ENCODE measurements around the gene LGR5.
"Not testable (repeated sequence)": the region's sequence is repeated elsewhere in the genome, so short reads cannot be mapped to it uniquely, and the experiment has no call there.

The LGR5 gene

GRCh38 chr12:71536279-71536938 is 96.8 kb downstream of the LGR5 start:
- Histone ChIP-seq H3K4me3 (ENCODE audit: low read length) (no peak overlapping the region), H3K9ac (ENCODE audit: low read length) (no peak overlapping the region), H3K36me3 (ENCODE audit: control insufficient read depth, low read depth, low read length) (no peaks in the 10 kb centered on the region), H3K27me3 (ENCODE audit: control insufficient read depth, insufficient read depth, low read length) (no peaks in the 10 kb centered on the region), H3K9me3 (ENCODE audit: control insufficient read depth, low read depth, low read length) (no peaks in the 10 kb centered on the region), H3K4me1 (ENCODE audit: control insufficient read depth, low read depth, low read length) (no peaks in the 10 kb centered on the region), H3K27ac (ENCODE audit: low read length) (no peak overlapping the region)

- H3K4me3 ChIP-seq (ENCODE audit: low read length) = no peak overlapping the region
- no peak overlapping the region for H3K9ac ChIP-seq (ENCODE audit: low read length)
- no peaks in the 10 kb centered on the region for H3K36me3 ChIP-seq (ENCODE audit: control insufficient read depth, low read depth, low read length)
- no peaks in the 10 kb centered on the region for H3K27me3 ChIP-seq (ENCODE audit: control insufficient read depth, insufficient read depth, low read length)
- H3K9me3 ChIP-seq (ENCODE audit: control insufficient read depth, low read depth, low read length) = no peaks in the 10 kb centered on the region
- H3K4me1 ChIP-seq (ENCODE audit: control insufficient read depth, low read depth, low read length) = no peaks in the 10 kb centered on the region
- H3K27ac ChIP-seq (ENCODE audit: low read length) = no peak overlapping the region
Observed at GRCh38 chr12:71536939-71537622, 97.5 kb downstream of the LGR5 start.

- H3K4me3 ChIP-seq (ENCODE audit: low read length) = no peak overlapping the region
- no peaks in the 10 kb centered on the region for H3K27me3 ChIP-seq (ENCODE audit: control insufficient read depth, insufficient read depth, low read length)
- no peaks in the 10 kb centered on the region for H3K9me3 ChIP-seq (ENCODE audit: control insufficient read depth, low read depth, low read length)
- no peaks in the 10 kb centered on the region for H3K4me1 ChIP-seq (ENCODE audit: control insufficient read depth, low read depth, low read length)
- no peaks in the 10 kb centered on the region for H3K36me3 ChIP-seq (ENCODE audit: control insufficient read depth, low read depth, low read length)
- no peak overlapping the region for H3K27ac ChIP-seq (ENCODE audit: low read length)
- no peak overlapping the region for H3K9ac ChIP-seq (ENCODE audit: low read length)
Observed at GRCh38 chr12:71538807-71539206, 99.2 kb downstream of the LGR5 start.

- Histone ChIP-seq H3K27ac (ENCODE audit: low read length) (no peak overlapping the region), H3K27me3 (ENCODE audit: control insufficient read depth, insufficient read depth, low read length) (no peaks in the 10 kb centered on the region), H3K9me3 (ENCODE audit: control insufficient read depth, low read depth, low read length) (no peaks in the 10 kb centered on the region), H3K4me3 (ENCODE audit: low read length) (no peak overlapping the region), H3K36me3 (ENCODE audit: control insufficient read depth, low read depth, low read length) (no peaks in the 10 kb centered on the region), H3K9ac (ENCODE audit: low read length) (no peak overlapping the region), H3K4me1 (ENCODE audit: control insufficient read depth, low read depth, low read length) (no peaks in the 10 kb centered on the region)
Observed at GRCh38 chr12:71541583-71541982, 102.0 kb downstream of the LGR5 start.

- no peak overlapping the region for H3K4me3 ChIP-seq (ENCODE audit: low read length)
- no peak overlapping the region for H3K9ac ChIP-seq (ENCODE audit: low read length)
- H3K27me3 ChIP-seq (ENCODE audit: control insufficient read depth, insufficient read depth, low read length) = no peaks in the 10 kb centered on the region
- H3K27ac ChIP-seq (ENCODE audit: low read length) = no peak overlapping the region
- H3K9me3 ChIP-seq (ENCODE audit: control insufficient read depth, low read depth, low read length) = no peaks in the 10 kb centered on the region
- no peaks in the 10 kb centered on the region for H3K4me1 ChIP-seq (ENCODE audit: control insufficient read depth, low read depth, low read length)
- no peaks in the 10 kb centered on the region for H3K36me3 ChIP-seq (ENCODE audit: control insufficient read depth, low read depth, low read length)
Observed at GRCh38 chr12:71546322-71546861, 106.8 kb downstream of the LGR5 start.

- no peaks in the 10 kb centered on the region for H3K27me3 ChIP-seq (ENCODE audit: control insufficient read depth, insufficient read depth, low read length)
- H3K9me3 ChIP-seq (ENCODE audit: control insufficient read depth, low read depth, low read length) = no peaks in the 10 kb centered on the region
- H3K27ac ChIP-seq (ENCODE audit: low read length) = no peak overlapping the region
- H3K4me1 ChIP-seq (ENCODE audit: control insufficient read depth, low read depth, low read length) = no peaks in the 10 kb centered on the region
- no peak overlapping the region for H3K9ac ChIP-seq (ENCODE audit: low read length)
- no peak overlapping the region for H3K4me3 ChIP-seq (ENCODE audit: low read length)
- no peaks in the 10 kb centered on the region for H3K36me3 ChIP-seq (ENCODE audit: control insufficient read depth, low read depth, low read length)
Observed at GRCh38 chr12:71548893-71549292, 109.3 kb downstream of the LGR5 start.

- Histone ChIP-seq H3K36me3 (ENCODE audit: control insufficient read depth, low read depth, low read length) (no peaks in the 10 kb centered on the region), H3K4me1 (ENCODE audit: control insufficient read depth, low read depth, low read length) (peaks cover 3% of the 10 kb centered on the region), H3K4me3 (ENCODE audit: low read length) (no peak overlapping the region), H3K27me3 (ENCODE audit: control insufficient read depth, insufficient read depth, low read length) (no peaks in the 10 kb centered on the region), H3K27ac (ENCODE audit: low read length) (no peak overlapping the region), H3K9ac (ENCODE audit: low read length) (no peak overlapping the region), H3K9me3 (ENCODE audit: control insufficient read depth, low read depth, low read length) (no peaks in the 10 kb centered on the region)
Observed at GRCh38 chr12:71551529-71551928, 111.9 kb downstream of the LGR5 start.

GRCh38 chr12:71552728-71553501 is 113.3 kb downstream of the LGR5 start:
- H3K4me3 ChIP-seq (ENCODE audit: low read length) = no peak overlapping the region
- H3K27ac ChIP-seq (ENCODE audit: low read length) = no peak overlapping the region
- H3K9me3 ChIP-seq (ENCODE audit: control insufficient read depth, low read depth, low read length) = no peaks in the 10 kb centered on the region
- H3K36me3 ChIP-seq (ENCODE audit: control insufficient read depth, low read depth, low read length) = no peaks in the 10 kb centered on the region
- no peak overlapping the region for H3K9ac ChIP-seq (ENCODE audit: low read length)
- H3K27me3 ChIP-seq (ENCODE audit: control insufficient read depth, insufficient read depth, low read length) = no peaks in the 10 kb centered on the region
- H3K4me1 ChIP-seq (ENCODE audit: control insufficient read depth, low read depth, low read length) = peaks cover 6% of the 10 kb centered on the region

- Histone ChIP-seq H3K27me3 (ENCODE audit: control insufficient read depth, insufficient read depth, low read length) (no peaks in the 10 kb centered on the region), H3K9me3 (ENCODE audit: control insufficient read depth, low read depth, low read length) (no peaks in the 10 kb centered on the region), H3K27ac (ENCODE audit: low read length) (no peak overlapping the region), H3K4me3 (ENCODE audit: low read length) (no peak overlapping the region), H3K9ac (ENCODE audit: low read length) (no peak overlapping the region), H3K4me1 (ENCODE audit: control insufficient read depth, low read depth, low read length) (peaks cover 6% of the 10 kb centered on the region), H3K36me3 (ENCODE audit: control insufficient read depth, low read depth, low read length) (no peaks in the 10 kb centered on the region)
Observed at GRCh38 chr12:71555191-71555590, 115.6 kb downstream of the LGR5 start.

- not testable (repeated sequence) for H3K4me1 ChIP-seq (ENCODE audit: control insufficient read depth, low read depth, low read length); H3K27me3 ChIP-seq (ENCODE audit: control insufficient read depth, insufficient read depth, low read length); H3K36me3 ChIP-seq (ENCODE audit: control insufficient read depth, low read depth, low read length); H3K9me3 ChIP-seq (ENCODE audit: control insufficient read depth, low read depth, low read length); H3K27ac ChIP-seq (ENCODE audit: low read length); H3K9ac ChIP-seq (ENCODE audit: low read length); H3K4me3 ChIP-seq (ENCODE audit: low read length)
Observed at GRCh38 chr12:71555789-71556188, 116.2 kb downstream of the LGR5 start.

- Histone ChIP-seq H3K27ac (ENCODE audit: low read length) (no peak overlapping the region), H3K4me3 (ENCODE audit: low read length) (no peak overlapping the region), H3K4me1 (ENCODE audit: control insufficient read depth, low read depth, low read length) (peaks cover 6% of the 10 kb centered on the region), H3K27me3 (ENCODE audit: control insufficient read depth, insufficient read depth, low read length) (no peaks in the 10 kb centered on the region), H3K9me3 (ENCODE audit: control insufficient read depth, low read depth, low read length) (no peaks in the 10 kb centered on the region), H3K36me3 (ENCODE audit: control insufficient read depth, low read depth, low read length) (no peaks in the 10 kb centered on the region), H3K9ac (ENCODE audit: low read length) (no peak overlapping the region)
Observed at GRCh38 chr12:71556448-71556847, 116.8 kb downstream of the LGR5 start.

Measured in iPS-18a (cell line).